ENCODE data around the gene PLCB1.

DNA sequence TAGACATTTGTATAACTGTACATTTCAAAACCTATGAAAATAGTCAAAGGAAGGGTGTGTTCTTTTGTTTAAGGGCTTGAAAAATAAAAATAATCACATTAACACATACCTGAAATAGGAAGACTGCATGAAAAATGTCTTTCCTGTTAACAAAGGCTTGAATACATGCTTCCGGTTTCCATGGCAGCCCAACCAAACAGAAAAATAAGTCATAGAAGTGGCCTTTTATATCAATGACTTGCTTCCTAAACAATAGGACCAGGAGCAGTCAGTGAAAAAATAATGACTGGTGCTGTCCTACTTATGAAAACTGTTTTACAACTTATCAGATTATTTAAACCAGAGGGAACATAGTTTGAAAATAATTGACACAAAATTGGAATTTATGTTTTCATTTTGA lies 524.3 kb downstream of the PLCB1 start:
- TF ChIP-seq, protein P1, sequence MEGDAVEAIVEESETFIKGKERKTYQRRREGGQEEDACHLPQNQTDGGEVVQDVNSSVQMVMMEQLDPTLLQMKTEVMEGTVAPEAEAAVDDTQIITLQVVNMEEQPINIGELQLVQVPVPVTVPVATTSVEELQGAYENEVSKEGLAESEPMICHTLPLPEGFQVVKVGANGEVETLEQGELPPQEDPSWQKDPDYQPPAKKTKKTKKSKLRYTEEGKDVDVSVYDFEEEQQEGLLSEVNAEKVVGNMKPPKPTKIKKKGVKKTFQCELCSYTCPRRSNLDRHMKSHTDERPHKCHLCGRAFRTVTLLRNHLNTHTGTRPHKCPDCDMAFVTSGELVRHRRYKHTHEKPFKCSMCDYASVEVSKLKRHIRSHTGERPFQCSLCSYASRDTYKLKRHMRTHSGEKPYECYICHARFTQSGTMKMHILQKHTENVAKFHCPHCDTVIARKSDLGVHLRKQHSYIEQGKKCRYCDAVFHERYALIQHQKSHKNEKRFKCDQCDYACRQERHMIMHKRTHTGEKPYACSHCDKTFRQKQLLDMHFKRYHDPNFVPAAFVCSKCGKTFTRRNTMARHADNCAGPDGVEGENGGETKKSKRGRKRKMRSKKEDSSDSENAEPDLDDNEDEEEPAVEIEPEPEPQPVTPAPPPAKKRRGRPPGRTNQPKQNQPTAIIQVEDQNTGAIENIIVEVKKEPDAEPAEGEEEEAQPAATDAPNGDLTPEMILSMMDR (IDR thresholded peaks at IDR 0.05; ENCODE audit: borderline replicate concordance, extremely low read depth, low read length, poor library complexity, severe bottlenecking) = no peak
- TF ChIP-seq EZH2 (IDR thresholded peaks at IDR 0.05; ENCODE audit: borderline replicate concordance, low read depth, low read length, severe bottlenecking) = no peak
